EL (cell line): ENCODE data around the gene XPA.

Experiments used
- DNase-seq: peaks from one replicate; pipeline ENCODE4 v3.0.0-alpha.2; 2016

The XPA gene

DNA sequence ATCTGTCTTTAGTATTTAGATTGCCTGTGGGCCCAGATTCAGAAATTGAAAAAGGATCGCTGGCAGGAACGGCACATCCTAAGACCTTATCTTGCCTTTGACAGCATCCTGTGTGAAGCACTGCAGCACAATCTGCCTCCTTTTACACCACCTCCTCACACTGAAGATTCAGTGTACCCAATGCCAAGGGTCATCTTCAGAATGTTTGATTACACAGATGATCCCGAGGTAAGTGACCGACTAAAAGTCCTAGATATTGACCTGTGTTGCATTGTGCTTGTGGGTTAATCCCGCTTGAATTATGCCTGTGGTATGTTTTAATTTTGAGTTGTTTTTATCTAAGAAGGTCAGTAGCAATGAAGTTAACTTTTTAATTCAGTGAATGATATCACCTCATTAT is 49.1 kb downstream of the XPA start:
- no peak for DNase-seq

DNA sequence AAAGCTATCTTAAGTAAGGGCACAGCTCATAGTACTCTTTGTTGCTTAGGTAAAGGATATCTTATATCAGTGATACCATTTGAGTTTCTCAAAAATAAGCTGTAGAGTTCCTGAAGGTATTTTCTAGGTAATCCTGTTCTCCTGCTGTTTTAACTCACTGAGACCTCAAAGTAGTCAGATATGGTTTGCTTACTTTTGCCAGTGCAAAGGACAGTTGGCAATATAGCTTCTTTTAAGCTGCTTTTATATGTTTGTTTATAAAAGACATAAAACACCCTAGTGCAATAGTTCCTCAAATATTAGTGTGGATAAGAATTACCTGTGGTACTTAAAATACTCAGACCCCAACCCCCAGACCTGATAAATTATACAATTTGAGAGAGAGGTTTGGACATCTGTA is 51.4 kb downstream of the XPA start:
- DNase-seq, result no peak

DNA sequence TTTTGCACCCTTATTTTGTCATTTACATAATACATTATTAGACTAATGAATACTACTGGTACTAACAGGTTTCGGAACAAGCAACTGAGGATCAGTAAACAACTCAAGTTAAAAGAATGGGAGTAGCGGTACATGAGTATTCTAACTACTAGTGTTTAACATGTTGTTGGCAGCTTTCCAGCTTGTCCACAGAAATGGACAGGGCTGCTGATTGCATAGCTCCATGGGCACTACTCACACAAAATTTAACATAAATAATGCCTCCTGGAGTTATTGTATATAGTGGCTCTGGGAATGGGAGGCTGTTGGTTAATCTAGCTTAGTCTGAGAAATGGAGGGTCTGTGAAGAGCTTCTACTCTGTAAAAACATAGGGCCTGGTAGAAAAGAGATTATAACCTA is 56.8 kb downstream of the XPA start:
- DNase-seq, result no peak

DNA sequence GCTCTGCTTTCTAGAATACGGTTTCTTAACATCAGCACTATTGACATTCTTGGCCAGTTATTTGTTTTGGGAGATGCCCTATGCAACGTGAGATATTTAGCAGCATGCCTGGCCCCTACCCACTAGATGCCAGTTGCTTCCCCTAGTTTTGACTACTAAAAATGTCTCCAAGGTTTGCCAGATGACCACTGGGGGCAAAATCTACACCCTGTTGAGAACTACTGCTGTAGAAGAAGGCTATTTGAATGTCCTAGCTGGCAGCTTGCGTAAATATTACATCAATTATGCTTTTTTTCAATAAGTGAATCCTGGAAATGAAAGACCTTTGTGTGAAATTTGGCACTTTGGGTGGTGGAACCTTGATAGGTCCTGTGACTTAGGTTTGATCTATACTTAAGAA is 58.5 kb downstream of the XPA start:
- DNase-seq, result no peak

DNA sequence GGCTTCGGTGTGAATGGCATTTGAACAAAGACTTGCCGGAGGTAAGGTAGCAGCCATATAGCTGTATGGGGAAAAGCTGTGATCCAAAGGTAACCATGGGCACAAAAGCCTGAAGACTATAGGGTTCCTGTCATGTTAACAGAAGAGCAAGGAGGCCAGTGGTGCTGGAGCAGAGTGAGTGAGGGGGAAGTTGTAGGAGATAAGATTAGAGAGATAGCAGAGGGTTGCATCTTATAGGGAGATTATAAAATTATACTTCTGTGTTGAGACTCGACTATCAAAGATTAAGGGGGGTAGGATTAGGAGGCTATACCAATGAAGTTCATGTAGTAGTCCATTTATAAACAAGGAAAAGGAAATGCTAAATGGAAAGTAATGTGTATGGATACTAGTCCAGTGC is 60.2 kb downstream of the XPA start:
- no peak for DNase-seq

DNA sequence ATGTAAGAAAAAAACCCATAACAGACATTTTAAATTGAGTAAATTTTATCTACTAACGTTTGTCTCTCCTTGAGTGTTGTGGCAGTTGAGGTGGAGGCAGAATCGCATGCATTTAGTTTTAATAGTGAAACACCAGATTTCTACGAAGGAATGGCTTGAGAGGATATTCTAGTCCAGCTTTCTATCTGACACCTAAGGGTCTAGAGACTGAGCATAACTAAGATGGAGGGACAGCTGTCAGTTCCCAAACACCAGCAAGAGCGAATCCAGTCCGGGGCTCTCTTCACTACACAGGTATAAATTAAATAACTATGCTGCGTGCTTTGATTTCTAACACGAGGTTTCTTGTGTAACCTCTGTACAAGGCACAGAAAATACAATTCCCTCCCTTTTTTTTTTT is 62.1 kb downstream of the XPA start:
- DNase-seq, result no peak

DNA sequence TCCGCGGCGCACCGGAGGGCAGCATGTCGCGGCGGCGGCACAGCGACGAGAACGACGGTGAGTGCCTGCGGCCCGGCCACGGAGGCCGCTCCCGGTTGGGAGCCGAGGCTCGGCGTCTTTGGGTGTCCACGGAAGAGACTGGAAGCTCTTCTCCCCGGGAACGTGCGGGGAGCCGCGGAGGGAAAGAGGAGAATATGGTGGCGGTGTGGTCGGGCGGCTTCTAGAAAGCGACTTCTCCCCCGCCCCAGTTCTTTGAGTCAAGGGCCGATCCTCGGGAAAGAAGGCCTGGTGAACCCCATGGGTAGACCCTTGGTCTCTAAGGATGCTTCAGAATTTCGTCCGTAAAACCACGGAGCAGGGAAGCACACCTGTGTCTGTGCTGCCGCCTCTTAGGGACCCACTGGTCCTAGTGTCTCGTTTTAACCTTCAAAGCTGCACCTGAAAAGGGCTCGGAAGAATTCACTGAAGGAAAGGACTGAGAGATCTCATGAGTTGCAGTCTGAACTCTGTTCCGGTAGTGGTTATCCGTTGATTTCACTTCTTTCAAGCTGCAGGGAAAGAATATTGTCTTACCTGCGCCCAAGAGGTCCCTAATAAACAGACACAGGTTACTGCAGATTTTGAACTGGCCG is 63.2 kb downstream of the XPA start:
- peak; percentile 10 for DNase-seq

DNA sequence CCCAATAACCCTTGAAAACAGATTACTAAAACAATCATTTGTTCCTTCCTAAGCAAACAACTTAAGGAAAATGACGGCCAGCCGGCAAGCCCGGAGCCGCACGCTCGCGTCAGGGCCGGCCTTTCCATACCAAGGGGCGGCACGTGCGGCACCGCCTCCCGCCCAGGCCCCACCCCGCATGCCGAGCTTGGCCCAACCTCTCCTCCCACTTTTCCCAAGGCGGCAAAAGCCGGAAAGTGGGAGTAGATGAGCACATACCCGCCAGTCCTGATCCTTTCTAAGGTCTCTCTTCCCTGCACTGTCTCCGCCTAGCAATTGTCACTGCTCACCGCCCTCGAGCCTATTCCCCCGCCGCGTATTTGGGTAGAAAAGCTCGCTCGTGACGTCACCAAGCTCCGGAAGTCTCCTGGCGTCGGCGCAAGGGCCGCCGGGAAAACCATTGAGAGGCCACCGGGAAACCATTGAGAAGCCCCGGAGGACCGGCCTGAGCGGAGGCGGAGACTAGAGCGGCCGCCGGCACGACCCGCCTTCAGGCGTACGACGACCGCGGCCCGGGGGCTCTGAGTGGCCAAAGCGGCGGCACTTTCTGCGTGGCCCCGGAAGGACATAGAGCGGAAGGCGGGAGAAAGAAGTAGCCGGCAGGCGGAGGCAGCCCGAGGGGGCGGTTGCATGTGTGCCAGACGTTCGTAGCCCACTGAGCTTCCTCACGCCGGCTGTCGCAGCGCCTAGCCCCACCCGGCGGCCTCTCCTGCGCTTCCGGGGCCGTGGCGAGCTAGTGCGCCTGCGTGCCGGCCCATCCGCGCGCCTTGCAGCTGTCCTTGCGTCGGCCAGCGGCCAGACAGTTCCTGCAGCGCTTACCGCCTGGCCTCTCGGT is 63.9 kb downstream of the XPA start, which contains the start of the genes NCBP1 and TSTD2:
TSS of gene NCBP1 (plus strand) at position 837 of the 874 bp plus-strand sequence. CDS start 61 bp downstream, outside the sequence.
TSS of gene TSTD2 (minus strand) at position 384 of the 874 bp plus-strand sequence. CDS start 5,806 bp downstream, outside the sequence.
- DNase-seq, result peak; percentile 98

DNA sequence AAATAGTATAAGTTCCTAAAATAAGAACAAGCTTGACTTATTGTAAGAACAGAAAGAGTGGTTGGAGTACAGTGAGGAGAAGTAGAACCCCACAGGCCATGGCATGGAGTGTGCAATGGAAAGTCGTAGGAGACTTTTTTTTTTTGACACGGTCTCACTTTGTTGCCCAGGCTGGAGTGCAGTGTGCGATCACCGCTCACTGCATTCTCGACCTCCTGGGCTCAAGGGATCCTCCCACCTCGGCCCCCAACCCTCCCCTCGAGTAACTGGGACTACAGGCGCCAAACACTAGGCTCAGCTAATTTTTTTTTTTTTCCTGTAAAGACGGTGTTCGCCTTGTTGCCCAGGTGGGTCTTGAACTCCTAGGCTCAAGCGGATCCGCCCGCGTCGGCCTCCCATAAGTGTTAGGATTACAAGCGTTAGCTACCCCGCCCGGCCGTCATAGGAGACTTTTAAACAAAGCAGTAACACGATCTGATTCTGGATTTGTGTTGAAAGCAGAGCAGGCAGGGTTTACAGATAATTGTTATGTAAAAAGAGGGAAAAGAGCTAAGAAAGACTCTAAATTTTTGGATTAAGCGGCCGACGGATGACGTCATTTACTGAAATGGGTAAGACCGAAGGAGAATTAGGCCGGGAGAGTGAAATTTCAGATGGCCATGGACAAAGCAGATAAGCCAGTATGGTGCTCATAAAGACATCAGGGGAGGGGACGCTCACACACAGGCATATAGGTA is 64.7 kb downstream of the XPA start:
- DNase-seq, result no peak

DNA sequence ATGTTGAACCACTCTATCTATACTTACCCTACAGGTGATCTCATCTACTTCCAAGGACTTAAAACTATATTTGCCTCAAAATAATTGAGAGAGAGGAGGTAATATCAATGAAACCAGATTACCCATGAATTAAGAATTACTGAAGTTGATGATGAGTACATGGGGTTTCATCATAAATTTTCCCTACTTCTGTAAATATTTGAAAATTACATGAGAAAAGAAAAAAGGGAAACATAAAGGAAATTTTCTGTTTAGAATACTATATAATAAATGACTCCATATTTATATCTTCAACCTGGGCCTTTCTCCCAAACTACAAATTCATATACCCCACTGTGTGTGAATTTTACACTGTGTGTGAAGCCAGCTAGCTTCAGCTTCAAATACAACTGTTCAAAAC is 66.5 kb downstream of the XPA start:
- DNase-seq, result no peak

DNA sequence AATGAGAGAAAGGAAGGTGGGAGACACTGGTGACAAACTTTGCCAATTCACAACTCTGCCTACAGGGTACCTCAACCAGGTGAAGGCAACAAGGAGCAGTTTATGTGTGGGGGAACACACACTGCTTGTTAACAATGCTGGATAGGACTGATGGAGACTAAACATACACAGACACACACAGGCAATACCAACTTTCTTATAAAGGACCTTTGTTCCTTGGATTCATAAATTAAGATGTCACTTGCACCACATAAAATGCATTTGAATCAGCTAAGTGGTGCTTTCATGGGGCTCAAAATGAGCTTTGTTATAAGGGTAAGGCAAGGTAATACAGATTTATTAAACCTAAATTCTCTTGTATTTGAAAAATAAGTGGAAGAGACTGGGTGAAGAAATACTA is 68.0 kb downstream of the XPA start:
- DNase-seq, result no peak

DNA sequence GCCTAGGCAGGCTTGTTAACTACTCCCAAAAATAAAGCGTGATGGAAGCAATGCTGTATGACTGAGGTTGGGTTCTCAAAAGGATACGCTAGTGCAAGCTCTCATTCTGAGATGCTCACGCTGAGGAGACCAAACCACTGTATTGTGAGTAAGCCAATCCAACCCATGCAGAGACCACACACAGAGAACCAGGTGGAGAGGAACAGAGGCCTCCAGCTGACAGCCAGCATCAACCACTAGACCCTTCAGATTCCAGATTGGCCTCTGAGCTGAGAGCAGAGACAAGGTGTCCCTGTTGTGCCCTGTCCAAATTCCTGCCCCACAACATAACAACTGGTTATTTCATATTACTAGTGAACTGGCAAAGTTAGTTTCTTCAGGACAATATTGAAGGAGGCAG is 68.5 kb downstream of the XPA start:
- no peak for DNase-seq

DNA sequence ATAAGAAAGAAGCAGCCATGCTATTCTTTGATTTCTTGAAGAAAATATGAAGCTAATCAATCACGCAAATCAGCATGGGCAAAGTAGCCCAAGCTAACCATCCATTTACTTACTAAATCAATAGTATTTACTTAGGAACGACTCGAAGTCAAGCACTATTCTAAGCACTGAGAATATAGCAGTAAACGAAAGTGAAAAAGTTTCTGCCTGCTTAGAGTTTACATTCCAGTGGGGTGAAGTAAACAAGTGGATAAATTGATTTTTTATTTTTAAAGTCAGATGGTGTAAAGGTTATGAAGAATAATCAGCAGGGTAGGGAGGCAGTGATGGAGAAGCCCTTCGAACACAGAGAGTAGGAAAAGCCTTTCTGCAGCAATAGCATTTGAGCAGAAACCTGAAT is 69.5 kb downstream of the XPA start:
- DNase-seq, result peak; percentile 12

DNA sequence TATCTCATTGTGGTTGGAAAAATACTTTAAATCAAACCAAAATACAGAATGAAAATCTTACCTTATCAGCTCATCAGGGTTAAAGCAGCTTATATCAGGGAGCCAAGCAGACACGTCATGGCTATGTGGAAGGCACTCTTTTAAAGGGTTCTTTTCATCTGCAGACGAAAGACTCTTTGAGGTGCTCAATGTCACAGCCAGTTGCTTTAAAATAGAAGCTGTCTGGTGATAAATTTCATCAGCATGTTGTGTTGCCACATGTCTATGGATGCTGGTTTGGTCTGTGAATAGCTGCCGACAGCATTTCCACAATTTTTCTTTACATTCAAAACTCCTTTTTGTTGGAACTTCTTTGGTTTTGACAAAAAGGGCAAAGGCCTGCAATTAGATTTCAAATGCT is 71.5 kb downstream of the XPA start:
- DNase-seq, result no peak
